Measurements from ENCODE around the gene DHRS7B.

The DHRS7B gene

GRCh38 chr17:21152731-21153130 is 26.0 kb downstream of the DHRS7B start:
- DNase-seq (ENCODE audit: low read depth in 2 of 2), result no peak

GRCh38 chr17:21157586-21158370 is 31.0 kb downstream of the DHRS7B start:
- no peak for DNase-seq (ENCODE audit: low read depth in 2 of 2)

- no peak for DNase-seq (ENCODE audit: low read depth in 2 of 2)
These were observed 33.6 kb downstream of the DHRS7B start for GRCh38 chr17:21160401-21160800.

GRCh38 chr17:21161498-21162393 is 35.0 kb downstream of the DHRS7B start:
- no peak for DNase-seq (ENCODE audit: low read depth in 2 of 2)

- no peak for DNase-seq (ENCODE audit: low read depth in 2 of 2)
These were observed 35.6 kb downstream of the DHRS7B start for GRCh38 chr17:21162394-21162775.

GRCh38 chr17:21163101-21163500 is 36.3 kb downstream of the DHRS7B start:
- DNase-seq (ENCODE audit: low read depth in 2 of 2), result no peak

GRCh38 chr17:21164216-21164615 is 37.5 kb downstream of the DHRS7B start:
- DNase-seq (ENCODE audit: low read depth in 2 of 2), result no peak

GRCh38 chr17:21164620-21165019 is 37.9 kb downstream of the DHRS7B start:
- no peak for DNase-seq (ENCODE audit: low read depth in 2 of 2)

GRCh38 chr17:21165922-21166594 is 39.3 kb downstream of the DHRS7B start:
- DNase-seq (ENCODE audit: low read depth in 2 of 2), result no peak

- DNase-seq (ENCODE audit: low read depth in 2 of 2), result no peak
These were observed 39.9 kb downstream of the DHRS7B start for GRCh38 chr17:21166595-21167210.

- no peak for DNase-seq (ENCODE audit: low read depth in 2 of 2)
These were observed 40.5 kb downstream of the DHRS7B start for GRCh38 chr17:21167303-21167702.

- no peak for DNase-seq (ENCODE audit: low read depth in 2 of 2)
These were observed 41.7 kb downstream of the DHRS7B start for GRCh38 chr17:21168555-21168865.

- no peak for DNase-seq (ENCODE audit: low read depth in 2 of 2)
These were observed 42.7 kb downstream of the DHRS7B start for GRCh38 chr17:21169496-21169895.

- DNase-seq (ENCODE audit: low read depth in 2 of 2), result no peak
These were observed 44.0 kb downstream of the DHRS7B start for GRCh38 chr17:21170809-21171208.

- DNase-seq (ENCODE audit: low read depth in 2 of 2), result no peak
These were observed 44.7 kb downstream of the DHRS7B start for GRCh38 chr17:21171309-21171922.

GRCh38 chr17:21171970-21172510 is 45.3 kb downstream of the DHRS7B start:
- DNase-seq (ENCODE audit: low read depth in 2 of 2), result no peak

- no peak for DNase-seq (ENCODE audit: low read depth in 2 of 2)
These were observed 46.1 kb downstream of the DHRS7B start for GRCh38 chr17:21172846-21173245.

GRCh38 chr17:21173543-21173942 is 46.8 kb downstream of the DHRS7B start:
- no peak for DNase-seq (ENCODE audit: low read depth in 2 of 2)

- no peak for DNase-seq (ENCODE audit: low read depth in 2 of 2)
These were observed 47.4 kb downstream of the DHRS7B start for GRCh38 chr17:21174186-21174585.

GRCh38 chr17:21174713-21175112 is 47.9 kb downstream of the DHRS7B start:
- DNase-seq (ENCODE audit: low read depth in 2 of 2), result no peak

- DNase-seq (ENCODE audit: low read depth in 2 of 2), result no peak
These were observed 50.1 kb downstream of the DHRS7B start for GRCh38 chr17:21176773-21177395.
